Amniotic stem cell (primary cell): ENCODE measurements around the gene FBXL19.

Experiments used
- DNase-seq: peaks from one replicate; lab custom pipeline; 2025; lab: John Stamatoyannopoulos, UW

Gene FBXL19

DNA sequence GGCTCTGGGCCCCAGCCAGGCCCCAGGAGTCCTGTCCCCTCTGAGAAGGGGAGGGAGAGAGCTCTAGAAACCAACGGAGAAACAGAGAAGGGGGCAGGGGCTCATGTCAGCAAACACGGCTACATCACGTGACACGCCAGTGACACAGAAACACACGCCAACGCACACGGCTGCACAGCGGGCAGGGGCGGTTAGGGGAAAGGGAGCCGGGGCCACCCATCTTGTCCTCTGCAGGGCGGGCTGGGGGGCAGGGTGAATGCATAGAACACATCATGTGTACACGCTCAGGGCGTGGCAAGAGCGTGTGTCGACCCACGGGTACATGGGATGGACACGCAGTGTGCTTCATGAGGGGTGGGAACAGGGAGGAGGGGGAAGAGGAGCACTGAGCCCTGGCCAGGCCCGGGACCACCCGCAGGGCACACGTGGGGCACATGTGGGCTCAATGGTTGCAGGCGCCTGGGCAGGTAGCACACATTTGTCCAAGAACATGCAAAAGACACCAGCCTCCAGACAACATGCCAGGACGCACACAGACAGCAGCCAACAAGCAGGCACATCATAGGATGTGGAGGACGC, 66.2 kb downstream of the FBXL19 start:
- DNase-seq = no peak

DNA sequence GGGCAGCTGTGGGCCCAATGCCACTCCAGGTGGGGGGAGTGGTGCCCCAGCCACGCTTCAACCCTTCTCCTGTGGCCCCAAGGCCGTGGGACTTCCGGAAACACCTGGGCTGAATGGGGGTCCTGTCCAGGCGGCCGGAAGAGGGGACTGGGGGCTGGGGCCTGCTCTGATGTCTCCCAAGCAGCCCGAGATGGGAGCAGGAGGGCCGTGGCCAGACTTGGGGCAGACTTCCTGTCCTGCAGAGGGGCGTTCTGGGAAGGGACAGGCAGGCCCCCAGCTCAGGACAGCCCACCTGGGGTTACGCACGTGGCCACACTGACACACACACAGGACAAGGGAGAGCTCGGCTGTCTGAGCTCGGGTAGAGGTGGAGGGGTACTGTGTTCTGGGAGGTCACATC, 66.7 kb downstream of the FBXL19 start:
- no peak for DNase-seq

DNA sequence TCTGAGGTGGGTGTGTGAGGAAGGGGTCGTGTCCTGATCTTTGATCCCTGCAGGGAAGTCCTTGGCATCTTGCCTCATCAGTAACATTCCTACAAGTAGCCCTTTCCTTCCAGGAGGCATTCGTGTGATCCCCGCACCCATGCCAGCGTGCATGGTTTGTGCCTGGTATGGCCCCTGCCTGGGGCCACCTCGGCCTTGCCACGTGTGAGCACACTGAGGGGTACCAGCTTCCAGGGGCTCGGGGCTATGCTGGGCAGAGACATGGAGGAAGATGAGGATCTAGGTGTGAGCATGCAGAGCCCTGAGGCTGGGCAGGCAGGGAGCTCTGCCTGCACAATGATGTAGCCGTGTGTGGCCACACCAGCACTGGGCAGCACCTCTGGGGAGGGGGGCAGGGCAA, 67.7 kb downstream of the FBXL19 start:
- DNase-seq = no peak

DNA sequence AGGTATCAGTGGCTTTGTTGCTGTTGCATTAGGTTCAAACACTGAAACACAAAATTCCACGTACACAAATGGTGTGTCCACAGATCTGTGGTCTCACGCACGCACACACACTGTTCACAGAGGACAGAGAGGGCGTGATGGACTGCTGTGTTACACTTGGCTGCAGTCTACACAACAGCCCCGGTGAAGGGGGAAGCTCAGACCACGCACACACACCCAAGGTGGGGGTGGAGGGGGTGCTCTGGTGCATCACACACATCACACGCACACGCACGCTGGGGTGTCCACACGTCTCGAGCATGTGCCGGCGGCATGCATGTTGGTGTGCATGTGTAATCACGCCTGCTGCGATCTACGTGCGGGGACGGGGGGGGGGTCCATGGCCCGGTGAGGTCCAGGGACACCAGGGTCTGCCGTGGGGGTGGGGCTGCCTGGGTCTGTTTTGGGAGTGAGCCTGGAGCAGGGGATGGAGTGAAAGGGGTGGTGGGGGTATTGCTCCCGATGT, 69.0 kb downstream of the FBXL19 start:
- DNase-seq = no peak

DNA sequence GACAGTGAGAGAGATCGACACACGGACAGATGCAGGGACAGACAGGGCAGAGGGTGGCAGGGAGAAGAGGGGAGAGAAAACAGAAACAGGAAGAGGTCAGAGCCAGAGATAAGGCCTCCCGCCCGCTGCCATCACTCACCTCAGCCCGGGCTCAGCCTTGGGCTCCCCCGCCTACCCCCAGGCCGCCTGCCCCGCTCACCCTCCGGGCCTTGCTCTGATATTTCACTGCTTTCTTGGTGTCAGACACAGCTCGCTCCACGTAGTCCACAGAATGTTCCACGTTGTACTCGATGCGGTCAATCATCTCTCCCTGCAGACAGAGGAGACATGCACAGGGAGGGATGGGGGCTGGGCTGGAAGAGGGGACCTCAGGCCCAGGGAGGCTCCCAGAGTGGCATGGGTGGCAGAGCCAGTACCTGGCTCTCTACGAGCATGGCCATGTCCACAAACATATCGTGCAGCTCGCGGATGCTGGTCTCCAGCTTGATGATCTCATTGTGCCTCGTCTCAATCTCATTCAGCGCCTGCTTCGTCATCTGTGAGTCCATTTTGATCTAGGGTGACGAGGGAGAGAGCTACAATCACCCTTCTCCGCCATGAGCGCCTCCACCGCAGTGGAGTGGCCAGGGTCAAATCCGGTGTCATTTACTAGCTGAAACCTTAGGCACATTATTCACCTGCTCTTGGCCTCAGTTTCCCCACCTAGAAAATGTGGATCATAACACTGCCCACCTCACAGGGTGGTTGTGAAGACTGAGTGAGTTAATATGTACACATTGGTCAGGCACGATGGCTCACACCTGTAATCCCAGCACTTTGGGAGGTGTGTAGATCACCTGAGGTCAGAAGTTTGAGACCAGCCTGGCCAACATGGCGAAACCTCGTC, 69.8 kb downstream of the FBXL19 start:
- no peak for DNase-seq

DNA sequence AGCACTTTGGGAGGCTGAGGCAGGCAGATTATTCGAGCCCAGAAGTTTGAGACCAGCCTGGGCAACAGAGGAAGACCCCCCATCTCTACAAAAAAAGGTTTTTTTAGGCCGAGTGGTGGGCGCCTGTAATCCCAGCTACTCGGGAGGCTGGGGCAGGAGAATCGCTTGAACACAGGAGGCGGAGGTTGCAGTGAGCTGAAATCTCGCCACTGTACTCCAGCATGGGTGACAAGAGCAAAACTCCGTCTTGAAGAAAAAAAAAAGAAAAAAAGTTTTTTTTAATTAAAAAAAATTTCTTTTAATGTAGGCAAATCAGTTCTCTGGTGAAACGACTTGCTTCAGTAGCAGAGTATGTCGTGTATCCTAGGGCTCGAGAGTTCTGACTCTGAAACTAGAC, 72.6 kb downstream of the FBXL19 start:
- no peak for DNase-seq

DNA sequence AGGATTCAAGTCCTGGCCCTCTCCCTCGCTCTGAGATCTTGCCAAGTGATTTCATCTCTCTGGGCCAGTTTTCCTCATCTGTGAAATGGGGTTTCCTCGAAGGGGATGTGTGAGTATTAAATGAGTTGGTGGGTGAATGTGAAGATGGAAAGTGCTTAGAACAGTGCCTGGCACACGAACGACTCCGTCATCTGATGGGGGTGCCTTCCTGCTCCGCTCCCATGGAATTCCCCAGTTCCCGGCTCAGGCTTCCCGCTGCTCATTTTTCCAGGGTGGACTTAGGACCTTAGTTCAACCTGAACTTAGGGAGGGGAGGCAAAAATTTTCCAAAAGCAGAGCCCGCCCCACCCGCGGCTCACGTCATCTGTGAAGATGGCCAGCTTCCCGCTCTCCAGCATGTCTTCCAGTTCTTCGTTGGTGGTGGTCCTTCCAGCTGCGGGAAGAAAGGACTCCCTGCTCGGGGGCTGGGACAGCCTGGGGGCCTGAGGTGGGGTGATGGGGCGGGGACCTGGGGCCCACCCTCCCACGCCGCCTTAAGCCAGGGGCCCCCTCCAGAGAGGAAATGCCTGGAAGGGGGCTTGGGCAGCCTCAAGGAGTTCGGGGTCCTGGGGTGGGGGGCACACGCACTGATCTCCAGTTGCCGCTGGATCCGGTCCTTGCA, 73.1 kb downstream of the FBXL19 start:
- no peak for DNase-seq

DNA sequence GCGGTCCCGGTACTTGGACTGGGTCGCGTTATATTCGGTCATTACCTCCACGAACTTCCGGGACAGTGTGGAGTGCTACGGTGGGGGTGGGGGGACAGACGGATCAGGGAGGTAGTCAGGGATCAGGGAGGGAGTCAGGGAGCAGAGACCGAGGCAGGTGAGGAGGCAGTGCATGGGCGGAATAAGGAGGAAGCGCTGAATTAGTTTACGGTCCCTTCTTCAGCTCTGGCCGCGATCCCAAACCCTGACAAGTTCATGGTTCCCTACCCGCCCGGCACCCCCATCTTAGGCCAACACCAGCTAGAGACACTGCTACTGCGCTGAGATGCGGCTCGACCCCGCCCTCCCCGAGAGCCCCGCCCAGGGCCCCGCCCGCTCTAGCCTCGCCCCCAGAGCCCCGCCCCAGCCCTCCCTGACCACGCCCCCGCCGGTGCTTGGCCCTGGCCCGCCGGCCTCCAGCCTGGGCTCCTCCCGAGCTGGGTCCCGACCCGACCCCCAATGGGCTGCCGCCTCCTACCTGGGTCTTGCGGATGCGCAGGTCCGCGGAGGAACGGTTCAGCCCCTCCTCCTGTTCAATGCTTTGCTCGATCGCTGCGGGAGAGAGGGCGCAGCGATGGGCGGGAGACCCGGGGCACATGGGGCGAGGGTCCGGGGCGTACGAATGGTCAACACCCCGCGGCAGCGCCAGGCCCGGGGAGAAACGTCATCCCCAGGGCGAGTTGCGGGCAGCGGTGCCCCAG, 73.8 kb downstream of the FBXL19 start:
- no peak for DNase-seq

DNA sequence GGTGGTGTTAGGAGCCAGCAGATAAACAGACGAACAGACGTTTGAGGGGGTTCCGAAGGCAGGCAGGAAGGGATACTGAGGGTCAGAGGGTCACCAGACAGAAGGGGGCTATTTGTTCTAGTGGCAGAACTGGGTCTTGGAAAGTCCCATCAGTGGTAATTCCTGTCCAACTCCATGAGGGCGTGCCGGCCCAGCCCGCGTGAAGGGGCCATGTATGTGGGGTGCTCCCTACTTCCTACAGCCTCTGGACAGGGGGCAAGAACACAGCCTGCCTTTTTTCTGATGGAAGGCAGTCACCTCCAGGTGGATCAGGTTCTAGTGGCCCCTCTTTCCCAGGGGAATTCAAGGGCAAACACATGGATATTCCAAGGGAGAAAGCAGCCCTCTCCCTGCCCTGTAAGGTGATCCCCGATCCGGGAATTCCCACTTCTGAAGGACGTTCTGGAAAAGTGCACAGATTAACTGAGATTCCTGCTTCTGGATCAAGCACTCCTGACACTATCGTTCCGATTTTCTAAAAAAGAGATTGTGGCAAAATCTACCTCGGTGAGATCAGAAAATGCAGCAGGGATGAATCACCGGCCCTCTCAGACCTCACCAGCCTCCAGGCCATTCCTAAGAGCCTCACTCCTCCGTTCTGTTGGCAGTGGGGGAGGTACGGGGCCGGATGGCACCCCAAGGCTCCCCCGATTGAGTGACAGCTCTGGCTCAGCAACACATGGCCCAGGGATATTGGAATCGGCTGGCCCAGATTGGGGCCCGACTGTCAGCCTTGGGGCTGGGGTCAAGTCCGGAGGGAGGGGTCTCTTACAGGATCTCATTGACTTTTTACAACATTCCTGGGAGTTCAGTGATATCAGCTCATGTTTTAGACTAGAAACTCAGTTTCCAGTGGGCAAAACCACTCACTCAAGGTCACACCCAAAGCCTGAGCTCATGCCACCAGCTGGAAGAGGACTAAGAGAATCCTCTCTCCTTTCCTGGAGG, 74.6 kb downstream of the FBXL19 start:
- peak; percentile 83 for DNase-seq
